K562 (cell line): ENCODE results near the gene KDM4C.

Experiments used
- CTCF ChIP-seq, 3 experiments: IDR thresholded peaks in 2 of 3; conservative IDR thresholded peaks in 1 of 3; 2 replicates each; pipeline ENCODE4 v1.5.1; 2011 to 2012; ENCODE audit warnings: low read length in 3 of 3, mild to moderate bottlenecking in 3 of 3, control low read depth in 2 of 3, improper control_type of control experiment in 1 of 3, inconsistent platforms in 1 of 3, low read depth in 1 of 3, mixed read lengths in 1 of 3, moderate library complexity in 1 of 3; ENCODE audit not compliant: insufficient read depth in 2 of 3
- EZH2 ChIP-seq: IDR thresholded peaks from 2 replicates; pipeline ENCODE4 v1.6.1; 2012; ENCODE audit warnings: low read depth, mild to moderate bottlenecking, inconsistent platforms, low read length, borderline replicate concordance
- JUND ChIP-seq, 2 experiments: IDR thresholded peaks; 2 replicates in 1 of 2; 3 replicates in 1 of 2; pipeline ENCODE4 v1.6.1; 2011; ENCODE audit warnings: borderline replicate concordance in 2 of 2, low read depth in 2 of 2, low read length in 2 of 2, improper control_type of control experiment in 1 of 2, missing biosample characterization in 1 of 2, missing genetic modification characterization in 1 of 2, missing genetic modification reagents in 1 of 2
- NFIC ChIP-seq: fragments of 450-650 bp; IDR thresholded peaks from 2 replicates; pipeline ENCODE4 v1.6.1; 2017; ENCODE audit warnings: mild to moderate bottlenecking, inconsistent platforms
- NFXL1 ChIP-seq: fragments of 450-650 bp; formaldehyde crosslinking; IDR thresholded peaks from 2 replicates; pipeline ENCODE4 v1.4.0; 2021; ENCODE audit warnings: mild to moderate bottlenecking
- NR3C1 ChIP-seq: sonication (generic); formaldehyde crosslinking; IDR thresholded peaks from 2 replicates; pipeline ENCODE4 v1.8.1; 2022; ENCODE audit warnings: missing genetic modification reagents
- RAD51 ChIP-seq: fragments of 450-650 bp; IDR thresholded peaks from 2 replicates; pipeline ENCODE4 v1.7.1; 2016; ENCODE audit warnings: low read depth, mild to moderate bottlenecking, borderline replicate concordance
- RB1 ChIP-seq: fragments of 450-650 bp; IDR thresholded peaks from 2 replicates; pipeline ENCODE4 v1.6.1; 2017; ENCODE audit warnings: low read depth, mild to moderate bottlenecking
- RBBP5 ChIP-seq: fragments of 200-600 bp; sonication (generic); IDR thresholded peaks from 2 replicates; pipeline ENCODE4 v1.6.1; 2012; ENCODE audit warnings: borderline replicate concordance, mild to moderate bottlenecking, low read length, control low read depth, inconsistent platforms; ENCODE audit not compliant: insufficient read depth, poor library complexity, severe bottlenecking
- SP1 ChIP-seq: sonication (generic); formaldehyde crosslinking; IDR thresholded peaks from 2 replicates; pipeline ENCODE4 v1.8.1; 2022; ENCODE audit warnings: mild to moderate bottlenecking, missing genetic modification reagents
- TARDBP ChIP-seq: fragments of 450-650 bp; IDR thresholded peaks from 2 replicates; pipeline ENCODE4 v1.6.1; 2016
- ZSCAN29 ChIP-seq: fragments of 450-650 bp; IDR thresholded peaks from 2 replicates; pipeline ENCODE4 v1.6.1; 2017

DNA sequence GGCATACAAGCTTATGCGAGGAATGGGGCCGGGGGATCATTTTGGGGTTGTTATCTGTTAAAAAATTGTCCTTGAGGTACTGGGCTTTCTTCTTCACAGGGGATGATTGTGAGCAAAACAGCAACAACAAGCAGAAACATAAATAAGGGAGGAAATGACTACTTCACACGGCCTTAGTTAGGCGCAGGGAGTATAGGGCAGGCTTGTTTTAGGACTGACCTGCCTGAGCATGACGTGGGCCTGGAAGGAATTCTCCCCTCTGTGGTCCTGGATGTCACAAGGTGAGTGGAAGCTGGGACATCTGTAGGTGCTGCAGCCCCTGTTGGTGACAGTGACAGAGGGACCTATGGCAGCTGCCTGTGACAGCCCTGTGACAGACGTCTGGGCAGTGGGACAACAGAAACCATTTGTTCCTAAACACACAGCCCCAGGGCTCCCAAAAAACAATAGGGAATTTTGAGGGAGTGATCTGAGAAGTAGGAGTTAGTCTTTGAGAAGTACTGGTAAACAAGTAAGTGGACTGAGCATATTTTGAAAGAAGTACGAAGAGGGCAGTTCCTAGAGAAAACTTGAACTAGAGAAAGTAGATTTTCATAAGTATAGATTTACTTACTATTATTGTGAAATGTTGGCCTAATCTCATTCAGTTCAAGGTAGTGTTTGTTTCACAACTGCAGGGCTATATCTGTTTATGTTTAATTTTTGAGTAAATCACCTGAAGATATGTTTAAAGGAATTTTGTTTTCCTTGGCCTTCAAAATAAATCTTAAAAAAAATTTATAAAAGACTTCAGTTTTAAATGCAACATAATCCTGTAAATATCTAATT lies 113.1 kb downstream of the KDM4C start:
- no peak for TF ChIP-seq CTCF (IDR thresholded peaks at IDR 0.05 in 2 of 3, conservative IDR thresholded peaks at IDR 0.05 in 1 of 3; ENCODE audit: insufficient read depth in 2 of 3, low read depth in 1 of 3, low read length in 3 of 3)
- no peak for TF ChIP-seq SP1 (CRISPR knock-in tag)
- no peak for TF ChIP-seq ZSCAN29
- no peak for TF ChIP-seq EZH2
- TF ChIP-seq TARDBP = no peak
- TF ChIP-seq RAD51 = no peak
- no peak for TF ChIP-seq RBBP5
- no peak for TF ChIP-seq RB1
- no peak for TF ChIP-seq NR3C1
- TF ChIP-seq JUND (IDR thresholded peaks at IDR 0.05; ENCODE audit: borderline replicate concordance, low read depth, low read length) = no peak
- TF ChIP-seq JUND (tag; IDR thresholded peaks at IDR 0.05; ENCODE audit: borderline replicate concordance, low read depth, low read length) = no peak
- no peak for TF ChIP-seq NFXL1 (CRISPR knock-in tag)
- no peak for TF ChIP-seq NFIC
